A549 treated with GW870086 at 1 μM for 4 hours (cell line): ENCODE results near the gene DCDC2C. TPM values are rescaled to one million over a fixed set of nuclear protein-coding genes. Genes with fewer than 3 reads are reported as not detected.

Experiments used
- total RNA-seq: library from RNA; stranded (reverse); fragments of 200-300 nt; extraction: Qiagen RNA extraction; gene quantifications from 5 replicates; pipeline ENCODE4 v1.2.3, GENCODE V29; 2022; ENCODE audit warnings: low read depth

DCDC2C gene, protein sequence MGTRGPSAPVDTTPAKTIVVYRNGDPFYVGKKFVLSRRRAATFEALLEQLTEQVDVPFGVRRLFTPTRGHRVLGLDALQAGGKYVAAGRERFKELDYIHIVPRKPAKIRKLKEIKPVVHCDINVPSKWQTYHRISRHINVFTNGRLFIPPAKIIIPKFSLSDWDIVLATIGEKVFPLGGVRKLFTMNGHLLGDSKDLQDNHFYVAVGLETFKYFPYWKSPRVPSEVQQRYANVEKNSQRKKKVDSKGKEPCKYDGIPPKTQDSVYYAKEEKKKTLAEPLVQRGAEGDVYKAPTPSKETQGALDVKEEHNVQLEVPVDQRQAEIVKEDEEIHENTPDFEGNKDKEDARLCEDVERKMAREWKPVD
- 0.19 to 0.68 TPM (median 0.30 TPM) in 3 of 5 replicates, not detected in the others for total RNA-seq

DNA sequence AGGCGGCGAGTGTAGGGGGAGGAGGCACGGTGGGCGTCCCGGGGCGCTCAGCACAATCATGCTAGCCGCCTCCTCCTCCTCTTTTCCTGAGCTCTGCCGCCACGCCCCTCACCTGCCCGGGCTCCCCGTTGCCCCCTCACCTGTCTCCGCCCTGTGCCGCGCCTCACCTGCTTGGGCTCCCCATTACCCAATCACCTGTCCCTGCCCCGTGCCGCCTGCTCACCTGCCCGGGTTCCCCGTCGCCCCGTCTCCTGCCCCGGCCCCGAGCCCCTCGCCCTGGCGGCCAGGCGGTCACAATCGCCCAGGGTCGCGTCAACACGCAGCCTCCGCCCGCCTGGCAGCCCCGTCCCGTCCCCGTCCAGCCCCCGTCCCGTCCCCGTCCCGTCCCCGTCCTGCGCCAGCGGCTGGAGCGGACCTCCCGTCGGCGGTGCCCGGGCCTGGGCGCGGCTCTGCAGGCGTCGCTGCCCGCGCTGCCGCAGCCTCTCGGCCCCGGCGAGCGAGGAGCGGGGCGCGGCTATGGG lies at the start of gene DCDC2C:
DCDC2C (plus strand) TSS at position 340 of the 521 bp plus-strand sequence; CDS start at position 517, 177 bp downstream.

DNA sequence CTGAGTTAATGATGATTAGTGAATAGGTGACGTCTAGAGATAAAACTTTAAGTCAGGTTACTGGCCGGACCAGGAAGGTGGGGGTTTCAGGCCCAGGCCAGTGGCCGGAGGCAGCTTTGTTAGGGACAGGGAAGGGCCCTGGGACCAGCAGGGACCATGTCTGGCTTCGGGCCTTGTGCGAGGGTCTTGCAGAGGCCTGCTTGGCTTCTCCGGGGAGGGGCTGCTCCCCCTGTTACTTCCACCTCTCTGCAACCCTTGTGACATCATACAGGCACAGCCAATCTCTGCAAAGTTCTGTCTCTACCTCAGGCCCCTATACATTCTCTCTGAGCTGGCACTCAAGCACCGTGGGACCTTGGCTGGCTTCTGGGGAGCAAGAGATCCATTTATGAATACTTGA lies 45.5 kb upstream of the DCDC2C start, which contains the start of gene ALLC:
ALLC (plus strand) TSS at position 320 of the 400 bp plus-strand sequence. CDS start 12,958 bp downstream, outside the sequence.

Other genes with a start within 250 kb of the DCDC2C start
- gene ADI1, start 184.0 kb upstream of the DCDC2C start, total RNA-seq = 48.8 to 62.5 TPM (median 55.6 TPM) in 5 replicates
- 45.4 to 58.7 TPM (median 51.5 TPM) in 5 replicates for gene RNASEH1, start 145.2 kb upstream of the DCDC2C start, total RNA-seq
- gene RPS7, start 128.3 kb upstream of the DCDC2C start, total RNA-seq = 2,907 to 4,811 TPM (median 3,131 TPM) in 5 replicates
- 0.53 to 0.82 TPM (median 0.63 TPM) in 5 replicates for gene COLEC11, start 108.5 kb upstream of the DCDC2C start, total RNA-seq
- 0.08 TPM in 1 of 5 replicates, not detected in the others for gene ALLC, start 45.4 kb upstream of the DCDC2C start, total RNA-seq